IPS-15b (cell line): Measurements from ENCODE around the gene KCNJ6.
"Not testable (repeated sequence)": the region's sequence is repeated elsewhere in the genome, so short reads cannot be mapped to it uniquely, and the experiment has no call there.

ENCODE experiments used
- H3K27me3 ChIP-seq: one replicate; pipeline ENCODE4 v1.6.1; 2013; ENCODE audit warnings: low read length; ENCODE audit not compliant: control insufficient read depth, insufficient read depth
- H3K36me3 ChIP-seq: one replicate; pipeline ENCODE4 v1.6.1; 2013; ENCODE audit warnings: low read length; ENCODE audit not compliant: control insufficient read depth, insufficient read depth
- H3K4me1 ChIP-seq: one replicate; pipeline ENCODE4 v1.6.1; 2013; ENCODE audit warnings: mild to moderate bottlenecking, low read length; ENCODE audit not compliant: control insufficient read depth, insufficient read depth
- H3K4me3 ChIP-seq: one replicate; pipeline ENCODE4 v1.5.1; 2013; ENCODE audit warnings: low read depth, low read length
- H3K9ac ChIP-seq: one replicate; pipeline ENCODE4 v1.6.1; 2013; ENCODE audit warnings: low read depth, mild to moderate bottlenecking, low read length
- H3K9me3 ChIP-seq: one replicate; pipeline ENCODE4 v1.6.1; 2013; ENCODE audit warnings: mild to moderate bottlenecking, low read length; ENCODE audit not compliant: control insufficient read depth, insufficient read depth

KCNJ6 gene

DNA sequence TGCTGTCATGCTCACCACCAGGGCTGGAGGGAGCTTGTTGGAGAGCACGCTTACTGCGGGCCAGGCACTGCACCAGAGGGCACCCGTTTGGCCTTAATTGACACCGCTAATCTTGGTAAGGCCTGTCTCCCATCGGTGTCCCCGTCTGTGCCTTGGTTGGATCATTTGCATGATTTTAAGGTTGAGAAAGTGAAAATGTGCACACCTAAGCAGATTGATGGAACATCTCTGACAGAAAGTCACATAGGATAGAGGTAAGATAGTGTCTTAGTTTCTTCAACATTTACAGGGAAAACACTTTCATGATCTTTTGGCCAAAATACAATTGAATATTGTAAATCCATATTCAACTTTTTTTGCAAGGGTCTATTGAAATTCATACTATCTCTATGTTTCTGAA is 255.5 kb downstream of the KCNJ6 start:
- Histone ChIP-seq H3K4me3 (no peak overlapping the region), H3K4me1 (no peaks in the 10 kb centered on the region), H3K36me3 (no peaks in the 10 kb centered on the region), H3K27me3 (no peaks in the 10 kb centered on the region), H3K9me3 (peaks cover 9% of the 10 kb centered on the region), H3K9ac (no peak overlapping the region)

DNA sequence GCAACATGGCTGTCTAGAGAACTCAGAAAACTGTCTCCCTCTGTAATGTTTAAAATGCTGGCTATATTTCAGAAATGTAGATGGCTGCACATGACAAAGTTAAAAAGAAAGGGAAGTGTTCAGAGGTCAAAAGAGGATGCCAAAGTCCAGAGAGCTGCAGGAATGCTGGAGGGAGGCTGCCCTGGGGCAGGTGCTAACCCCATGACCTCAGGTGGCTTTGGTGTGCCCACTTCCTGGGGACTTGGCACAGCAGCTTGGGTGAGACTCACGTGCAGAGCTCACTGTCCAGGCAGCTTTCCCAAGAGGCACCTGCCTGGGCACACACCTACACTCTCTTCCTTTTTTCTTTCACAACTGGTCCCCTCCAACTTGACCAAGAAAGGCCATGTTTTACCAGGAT is 256.4 kb downstream of the KCNJ6 start:
- H3K9me3 ChIP-seq: peaks cover under 1% of the 10 kb centered on the region
- H3K9ac ChIP-seq: no peak overlapping the region
- H3K36me3 ChIP-seq: no peaks in the 10 kb centered on the region
- H3K27me3 ChIP-seq: no peaks in the 10 kb centered on the region
- no peak overlapping the region for H3K4me3 ChIP-seq
- H3K4me1 ChIP-seq: no peaks in the 10 kb centered on the region

DNA sequence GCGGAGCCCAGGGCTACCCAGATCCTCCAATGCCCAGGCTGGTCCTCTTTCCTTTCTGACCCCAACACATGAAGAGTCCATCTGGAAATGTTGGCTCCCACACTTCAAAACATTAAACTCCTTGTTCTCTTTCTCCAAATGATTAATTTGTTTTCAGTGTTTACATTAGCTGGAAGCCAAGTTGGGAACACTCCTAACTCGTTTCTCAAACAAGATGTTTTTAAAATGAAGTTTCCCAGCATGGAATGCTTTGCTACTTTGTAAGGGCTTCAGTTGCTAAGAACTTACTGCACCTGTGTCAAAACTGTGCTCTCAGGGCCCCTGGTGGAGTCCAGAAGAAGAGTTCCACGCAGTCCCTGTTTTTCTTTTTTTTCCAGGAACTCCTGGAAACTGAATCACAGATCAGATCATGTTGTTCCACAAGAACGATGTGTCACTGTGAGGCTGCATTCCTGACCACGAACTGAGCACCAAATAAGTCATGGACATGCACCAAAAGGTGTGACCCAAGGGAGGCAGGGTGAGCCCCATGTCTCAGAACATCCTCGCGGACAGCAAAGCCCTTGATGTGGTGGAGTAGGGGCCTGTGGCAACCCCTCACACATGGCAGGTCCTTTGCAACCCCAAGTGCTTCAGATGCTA is 257.3 kb downstream of the KCNJ6 start:
- no peaks in the 10 kb centered on the region for H3K27me3 ChIP-seq
- no peak overlapping the region for H3K9ac ChIP-seq
- H3K9me3 ChIP-seq: no peaks in the 10 kb centered on the region
- no peak overlapping the region for H3K4me3 ChIP-seq
- no peaks in the 10 kb centered on the region for H3K4me1 ChIP-seq
- no peaks in the 10 kb centered on the region for H3K36me3 ChIP-seq

DNA sequence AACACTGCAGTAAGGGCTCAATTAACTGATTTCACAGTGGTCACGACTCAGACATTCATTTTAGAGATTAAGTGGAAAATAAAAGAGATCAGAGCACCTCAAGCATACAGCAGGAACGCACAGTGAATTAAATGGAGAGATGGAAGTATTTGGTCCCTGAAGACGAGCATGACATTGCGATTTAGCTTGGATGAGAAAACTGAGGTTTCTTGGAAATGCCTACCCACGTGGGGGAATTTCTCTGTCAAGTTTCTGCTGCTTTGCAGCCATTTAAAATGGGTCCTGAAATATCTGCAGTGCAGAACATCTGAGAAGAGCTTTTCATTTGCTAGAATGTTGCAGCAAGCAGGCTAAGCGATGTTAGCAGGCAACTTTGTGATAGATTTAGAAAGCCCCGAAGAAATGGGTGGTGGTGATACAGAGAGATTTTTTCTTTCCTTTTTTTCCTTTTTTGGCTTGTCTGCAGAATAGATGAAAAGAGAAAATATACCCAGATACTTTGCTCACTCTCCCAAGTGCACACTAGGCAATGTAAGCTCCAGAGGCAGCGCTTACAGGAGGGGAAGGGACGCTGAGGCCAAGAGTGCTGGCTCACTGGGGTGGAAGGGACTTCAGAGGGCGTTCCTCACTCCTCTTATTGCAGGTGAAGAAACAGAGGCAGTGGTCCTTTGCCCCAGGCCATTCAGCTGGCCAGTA is 258.0 kb downstream of the KCNJ6 start:
- no peaks in the 10 kb centered on the region for H3K27me3 ChIP-seq
- no peak overlapping the region for H3K4me3 ChIP-seq
- no peaks in the 10 kb centered on the region for H3K4me1 ChIP-seq
- H3K36me3 ChIP-seq: no peaks in the 10 kb centered on the region
- H3K9me3 ChIP-seq: no peaks in the 10 kb centered on the region
- no peak overlapping the region for H3K9ac ChIP-seq

DNA sequence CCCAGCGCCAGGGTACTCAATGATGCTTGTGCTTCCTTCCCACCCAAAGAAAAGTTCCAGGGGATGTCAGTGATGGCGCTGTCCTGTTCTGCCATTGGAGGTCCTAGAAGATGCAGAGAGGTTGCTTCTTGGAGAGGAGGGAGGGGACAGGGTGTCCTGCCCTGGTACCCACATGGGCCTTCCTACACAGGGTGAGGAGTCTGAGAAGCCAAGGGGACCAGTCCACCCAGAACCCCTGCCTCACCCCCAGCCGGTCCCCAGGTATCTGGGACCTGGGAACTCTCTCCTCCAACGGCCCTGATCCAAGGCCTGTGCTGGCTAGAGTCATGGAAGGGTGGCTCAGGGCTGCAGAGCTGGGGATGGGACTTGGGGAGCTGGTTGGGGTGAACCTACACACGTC is 259.4 kb downstream of the KCNJ6 start:
- Histone ChIP-seq H3K9me3 (no peaks in the 10 kb centered on the region), H3K9ac (no peak overlapping the region), H3K27me3 (no peaks in the 10 kb centered on the region), H3K4me3 (no peak overlapping the region), H3K4me1 (no peaks in the 10 kb centered on the region), H3K36me3 (no peaks in the 10 kb centered on the region)

DNA sequence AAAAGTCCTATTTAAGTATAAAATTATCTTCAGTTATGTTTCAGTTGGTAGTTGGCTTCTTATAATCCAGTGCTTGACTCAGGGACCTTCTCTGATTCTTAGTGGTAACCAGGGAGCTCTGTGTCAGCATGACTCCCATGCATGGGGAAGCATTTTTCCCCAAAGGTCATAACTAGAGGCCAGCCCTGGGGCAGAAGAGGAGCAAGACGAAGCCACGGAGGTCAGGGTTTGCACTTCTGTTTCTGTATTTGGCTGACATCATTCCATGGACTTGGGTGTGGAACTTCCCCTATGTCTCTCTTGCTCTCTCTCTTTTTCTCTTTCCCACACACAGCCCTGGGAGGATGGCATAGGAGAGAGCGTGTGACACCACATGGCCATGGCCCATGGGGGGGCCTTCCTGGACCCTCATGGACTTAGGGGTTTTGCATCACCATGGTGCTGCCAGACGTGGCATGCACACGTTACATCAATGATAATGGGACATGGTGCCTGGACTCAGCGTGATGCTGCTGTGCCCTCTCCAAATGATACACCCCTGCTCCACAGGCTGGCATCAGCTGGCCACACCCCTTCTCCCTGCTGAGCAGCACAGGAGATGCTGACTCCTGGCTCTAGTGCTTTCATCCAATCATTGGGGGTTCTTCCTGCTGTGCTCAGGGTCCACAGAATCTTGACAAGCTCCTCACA is 260.5 kb downstream of the KCNJ6 start:
- no peak overlapping the region for H3K4me3 ChIP-seq
- no peaks in the 10 kb centered on the region for H3K4me1 ChIP-seq
- H3K9ac ChIP-seq: no peak overlapping the region
- no peaks in the 10 kb centered on the region for H3K27me3 ChIP-seq
- no peaks in the 10 kb centered on the region for H3K36me3 ChIP-seq
- no peaks in the 10 kb centered on the region for H3K9me3 ChIP-seq

DNA sequence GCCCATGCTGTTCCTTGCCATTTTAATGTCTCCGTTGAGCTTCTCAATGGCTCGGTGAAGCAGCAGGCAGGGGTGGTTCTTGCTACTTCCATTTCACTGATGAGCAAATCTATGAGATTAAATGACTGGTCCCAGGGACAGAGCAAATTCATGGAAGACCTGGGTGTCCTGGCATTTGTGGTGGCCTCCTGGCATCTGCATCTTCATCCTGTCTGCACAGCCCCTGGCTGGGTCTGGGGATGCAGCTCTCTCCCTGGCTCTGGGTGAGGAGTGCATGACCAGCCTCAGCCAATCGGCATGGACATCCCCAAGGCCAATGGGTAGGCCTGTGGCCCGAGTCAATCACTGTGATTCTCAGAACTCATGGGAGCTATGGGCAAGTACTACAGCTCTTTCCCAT is 261.7 kb downstream of the KCNJ6 start:
- H3K27me3 ChIP-seq: no peaks in the 10 kb centered on the region
- H3K4me1 ChIP-seq: no peaks in the 10 kb centered on the region
- H3K4me3 ChIP-seq: no peak overlapping the region
- H3K9ac ChIP-seq: no peak overlapping the region
- no peaks in the 10 kb centered on the region for H3K36me3 ChIP-seq
- H3K9me3 ChIP-seq: no peaks in the 10 kb centered on the region

DNA sequence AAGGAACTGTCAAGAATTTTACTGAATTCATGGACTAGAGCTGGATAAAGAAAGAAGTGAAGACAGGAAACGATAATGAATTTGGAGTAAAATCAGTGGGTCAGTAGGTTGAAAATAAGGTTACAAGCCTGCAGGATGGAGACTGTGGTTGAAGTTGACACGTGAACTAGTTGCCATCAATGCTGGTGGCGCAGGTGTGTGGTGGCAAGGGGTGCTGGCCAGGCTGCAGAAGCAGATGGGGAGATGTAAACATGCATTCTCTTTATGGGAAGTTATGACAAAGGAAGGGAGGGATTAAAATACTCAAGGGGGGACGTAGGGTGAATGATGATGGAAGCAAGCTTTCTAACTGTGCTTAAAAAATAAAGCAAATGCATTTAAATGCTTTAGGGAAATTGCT is 263.1 kb downstream of the KCNJ6 start:
- H3K27me3 ChIP-seq: no peaks in the 10 kb centered on the region
- no peaks in the 10 kb centered on the region for H3K36me3 ChIP-seq
- H3K9ac ChIP-seq: no peak overlapping the region
- H3K4me3 ChIP-seq: no peak overlapping the region
- H3K9me3 ChIP-seq: no peaks in the 10 kb centered on the region
- H3K4me1 ChIP-seq: no peaks in the 10 kb centered on the region

DNA sequence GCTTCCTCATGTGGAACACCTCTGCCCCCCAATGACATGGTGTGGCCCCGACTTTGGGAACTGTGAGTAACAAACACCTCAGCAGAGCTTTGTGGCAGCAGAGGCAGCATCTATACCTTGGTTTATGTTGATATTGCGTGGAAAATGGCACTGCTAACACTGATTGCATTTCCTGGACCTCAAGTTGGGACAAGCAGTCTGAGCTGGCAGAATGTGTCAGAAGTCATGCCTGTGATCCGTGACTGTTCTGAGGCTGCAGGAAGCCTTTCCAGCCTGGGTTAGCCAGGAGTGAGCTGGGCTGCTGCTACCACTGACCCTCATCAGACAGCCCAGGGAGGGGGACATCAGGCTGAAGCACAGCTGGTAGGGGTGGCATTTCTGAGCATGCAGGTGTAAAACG is 268.5 kb downstream of the KCNJ6 start:
- Histone ChIP-seq H3K4me3 (no peak overlapping the region), H3K27me3 (no peaks in the 10 kb centered on the region), H3K36me3 (no peaks in the 10 kb centered on the region), H3K9me3 (no peaks in the 10 kb centered on the region), H3K4me1 (no peaks in the 10 kb centered on the region), H3K9ac (no peak overlapping the region)

DNA sequence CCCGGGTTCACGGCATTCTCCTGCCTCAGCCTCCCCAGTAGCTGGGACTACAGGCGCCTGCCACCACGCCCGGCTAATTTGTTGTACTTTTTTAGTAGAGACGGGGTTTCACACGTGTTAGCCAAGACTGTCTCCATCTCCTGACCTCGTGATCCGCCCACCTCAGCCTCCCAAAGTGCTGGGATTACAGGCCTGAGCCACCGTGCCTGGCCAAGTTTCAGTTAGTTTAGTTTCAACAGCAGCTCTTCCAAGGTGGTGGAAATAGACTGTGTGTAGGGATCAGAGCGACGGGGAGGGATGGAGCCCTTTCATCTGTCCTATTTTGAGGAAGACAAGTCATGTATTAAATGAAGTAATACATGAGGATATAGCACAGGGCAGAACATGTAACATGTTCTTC is 269.5 kb downstream of the KCNJ6 start:
- H3K9ac ChIP-seq, H3K4me3 ChIP-seq, H3K4me1 ChIP-seq, H3K36me3 ChIP-seq, H3K9me3 ChIP-seq, H3K27me3 ChIP-seq: not testable (repeated sequence)

DNA sequence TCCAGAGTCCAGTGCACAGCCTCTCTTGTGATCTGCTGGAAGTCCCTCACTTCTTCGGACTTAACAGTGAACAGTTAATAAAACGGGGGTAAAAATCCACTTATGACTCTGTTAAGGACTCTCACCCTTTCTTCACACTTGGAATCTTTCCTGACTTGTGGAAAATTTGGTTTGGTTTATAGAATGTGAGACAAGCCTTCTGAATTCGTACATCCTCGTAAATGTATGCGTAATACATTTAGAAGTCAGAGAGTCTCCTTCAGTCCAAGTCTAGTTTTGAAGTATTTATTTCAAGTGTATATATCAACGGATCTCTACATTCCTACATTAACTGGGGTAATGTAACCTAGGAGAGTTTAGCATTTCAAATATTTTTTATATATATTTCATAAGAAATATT is 270.4 kb downstream of the KCNJ6 start:
- Histone ChIP-seq H3K36me3 (no peaks in the 10 kb centered on the region), H3K9ac (no peak overlapping the region), H3K4me3 (no peak overlapping the region), H3K4me1 (no peaks in the 10 kb centered on the region), H3K27me3 (no peaks in the 10 kb centered on the region), H3K9me3 (no peaks in the 10 kb centered on the region)

DNA sequence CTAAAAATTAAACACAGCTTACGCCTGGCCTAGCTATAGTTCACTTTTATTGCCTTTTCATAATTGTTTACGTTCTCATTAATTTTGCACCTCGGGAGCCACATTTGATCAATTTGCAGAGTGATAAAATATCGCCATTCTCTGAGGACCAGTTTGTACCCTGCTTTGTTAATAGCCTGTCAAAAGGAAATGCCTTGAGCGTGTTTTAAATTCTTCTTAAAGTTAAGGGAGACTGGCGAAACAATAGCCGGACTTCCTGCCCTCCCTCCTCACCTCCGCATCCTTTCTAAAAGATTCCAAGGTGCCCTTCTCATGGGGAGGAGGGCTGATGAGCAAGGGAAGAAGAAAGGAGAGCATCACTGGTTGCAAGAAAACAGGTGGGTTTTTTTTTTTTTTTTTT is 271.6 kb downstream of the KCNJ6 start:
- no peaks in the 10 kb centered on the region for H3K9me3 ChIP-seq
- no peaks in the 10 kb centered on the region for H3K4me1 ChIP-seq
- H3K27me3 ChIP-seq: no peaks in the 10 kb centered on the region
- H3K36me3 ChIP-seq: no peaks in the 10 kb centered on the region
- no peak overlapping the region for H3K4me3 ChIP-seq
- no peak overlapping the region for H3K9ac ChIP-seq
